HepG2 (cell line): Measurements from ENCODE around the gene SNAI1. TPM values are rescaled to one million over a fixed set of nuclear protein-coding genes. Genes with fewer than 3 reads are reported as not detected.

Experiments used
- ATF5 ChIP-seq: sonication (generic); formaldehyde crosslinking; IDR thresholded peaks from 2 replicates; pipeline ENCODE4 v1.4.0; 2020; ENCODE audit warnings: mild to moderate bottlenecking, low read depth, missing genetic modification reagents
- KMT2A ChIP-seq: sonication (generic); formaldehyde crosslinking; IDR thresholded peaks from 2 replicates; pipeline ENCODE4 v1.4.0; 2020; ENCODE audit warnings: missing genetic modification reagents
- NR2F6 ChIP-seq, 2 experiments: IDR thresholded peaks; 2 replicates each; pipeline ENCODE4 v1.6.1; 2016; ENCODE audit warnings: antibody characterized with exemption in 1 of 2, mild to moderate bottlenecking in 1 of 2
- TEAD3 ChIP-seq: optimal IDR thresholded peaks from 2 replicates; pipeline ENCODE3; 2016; ENCODE audit warnings: borderline replicate concordance
- ZBTB10 ChIP-seq: sonication (generic); formaldehyde crosslinking; IDR thresholded peaks from 2 replicates; pipeline ENCODE4 v1.4.0; 2020; ENCODE audit warnings: missing genetic modification reagents, borderline replicate concordance
- ZBTB40 ChIP-seq, 2 experiments: fragments of 450-650 bp in 1 of 2; sonication (generic) in 1 of 2; formaldehyde crosslinking in 1 of 2; IDR thresholded peaks; 2 replicates each; pipeline versions ENCODE4 v1.6.1 to v1.8.0; 2016 to 2022; ENCODE audit warnings: antibody characterized with exemption in 1 of 2, mild to moderate bottlenecking in 1 of 2, missing genetic modification reagents in 1 of 2
- ZNF17 ChIP-seq: sonication (generic); formaldehyde crosslinking; IDR thresholded peaks from 2 replicates; pipeline ENCODE4 v1.5.0; 2020; ENCODE audit warnings: mild to moderate bottlenecking, missing genetic modification reagents
- ZNF431 ChIP-seq: sonication (generic); formaldehyde crosslinking; IDR thresholded peaks from 2 replicates; pipeline ENCODE4 v1.9.0; 2022; ENCODE audit warnings: missing genetic modification reagents, low read depth, mild to moderate bottlenecking, borderline replicate concordance
- ZNF44 ChIP-seq: sonication (generic); formaldehyde crosslinking; IDR thresholded peaks from 2 replicates; pipeline ENCODE4 v1.5.1; 2020; ENCODE audit warnings: mild to moderate bottlenecking, missing genetic modification reagents
- ZNF710 ChIP-seq: sonication (generic); formaldehyde crosslinking; IDR thresholded peaks from 2 replicates; pipeline ENCODE4 v1.5.0; 2020; ENCODE audit warnings: mild to moderate bottlenecking, missing genetic modification reagents, borderline replicate concordance
- polyA plus RNA-seq, 8 experiments: library from polyadenylated mRNA; depleted of rRNA in 3 of 8; stranded (reverse) in 7 of 8; unstranded in 1 of 8; fragments of >200 nt; fragmentation: Illumina TruSeq in 4 of 8; extraction: Trizol in 4 of 8; gene quantifications; 2 replicates each; pipeline versions ENCODE4 v1.2.1 to v1.2.3, GENCODE V29; 2011 to 2016; ENCODE audit warnings: low read depth in 4 of 8, missing spikeins in 1 of 8, mixed read lengths in 1 of 8; ENCODE audit not compliant: insufficient read depth in 1 of 8
- total RNA-seq, 5 experiments: library from RNA; depleted of rRNA; stranded (reverse); fragments of >200 nt; fragmentation: Illumina TruSeq; extraction: Trizol; gene quantifications; 2 replicates each; pipeline ENCODE4 v1.2.3, GENCODE V29; 2016; ENCODE audit warnings: low read depth in 1 of 5

SNAI1 gene
- total and polyA plus RNA-seq, 2 of the 13 experiments (the other 11 are each of a cell fraction or from before 2014, with no cell fraction given) = 1.3 to 1.4 TPM

GRCh38 chr20:49979030-49979832, 3.5 kb upstream of the SNAI1 start (continued):
- TF ChIP-seq ZBTB40 (IDR thresholded peaks at IDR 0.05) (no peak), ZBTB40 (CRISPR knock-in tag; IDR thresholded peaks at IDR 0.05) (peak; percentile 78; the same call in 1 of the 2 replicates), TEAD3 (peak; percentile 55), ZNF710 (peak; percentile 93), ZBTB10 (CRISPR knock-in tag) (peak; percentile 94), ZNF431 (CRISPR knock-in tag) (0 out of 2 replicates have a peak, but pooled peaks have one; percentile 29), NR2F6 (IDR thresholded peaks at IDR 0.05) (no peak), NR2F6 (CRISPR knock-in tag; IDR thresholded peaks at IDR 0.05) (peak; percentile 71), ZNF17 (CRISPR knock-in tag) (no peak), ATF5 (CRISPR knock-in tag) (no peak), ZNF44 (no peak), KMT2A (CRISPR knock-in tag) (peak; percentile 76; the same call in 1 of the 2 replicates)
